Nephron (organoid): ENCODE data around the gene DCAF17.
A peak's percentile ranks its signal among the peaks of the same experiment; 100 is the strongest.
"Not testable (repeated sequence)": the region's sequence is repeated elsewhere in the genome, so short reads cannot be mapped to it uniquely, and the experiment has no call there.

Experiments used
- H3K27ac Mint-ChIP-seq, 3 experiments: 2 replicates each; pipeline ENCODE4 v1.8.0; 2020; ENCODE audit warnings: mixed read lengths in 3 of 3, mild to moderate bottlenecking in 2 of 3, moderate library complexity in 1 of 3
- H3K27me3 Mint-ChIP-seq: 2 replicates; pipeline ENCODE4 v1.8.0; 2021; ENCODE audit warnings: low read depth, mild to moderate bottlenecking, moderate library complexity, mixed read lengths
- H3K36me3 Mint-ChIP-seq: 2 replicates; pipeline ENCODE4 v1.8.0; 2020; ENCODE audit warnings: low read depth, mixed read lengths
- H3K4me1 Mint-ChIP-seq: 2 replicates; pipeline ENCODE4 v1.8.0; 2020; ENCODE audit warnings: mixed read lengths
- H3K4me3 Mint-ChIP-seq, 3 experiments: 2 replicates each; pipeline ENCODE4 v1.8.0; 2020; ENCODE audit warnings: mild to moderate bottlenecking in 3 of 3, mixed read lengths in 3 of 3, moderate library complexity in 2 of 3
- H3K9me3 Mint-ChIP-seq: 2 replicates; pipeline ENCODE4 v1.8.0; 2020; ENCODE audit warnings: mixed read lengths
- CTCF ChIP-seq, 3 experiments: fragments of 200-600 bp; sonication (generic); IDR thresholded peaks; one replicate each; pipeline ENCODE4 v1.5.0; 2021; ENCODE audit warnings: antibody characterized with exemption in 3 of 3; ENCODE audit not compliant: unreplicated experiment in 3 of 3

Gene DCAF17

GRCh38 chr2:171411791-171412483 lies 22.1 kb upstream of the DCAF17 start:
- H3K36me3 Mint-ChIP-seq = no peaks in the 10 kb centered on the region
- H3K9me3 Mint-ChIP-seq = no peaks in the 10 kb centered on the region
- TF ChIP-seq CTCF (IDR thresholded peaks at IDR 0.05; ENCODE audit: unreplicated experiment in 3 of 3) = no peak
- H3K4me3 Mint-ChIP-seq = no peak overlapping the region
- H3K27ac Mint-ChIP-seq = no peak overlapping the region
- no peaks in the 10 kb centered on the region for H3K27me3 Mint-ChIP-seq
- H3K4me1 Mint-ChIP-seq = peaks cover 9% of the 10 kb centered on the region

- TF ChIP-seq CTCF (IDR thresholded peaks at IDR 0.05; ENCODE audit: unreplicated experiment in 3 of 3) = no peak
- no peaks in the 10 kb centered on the region for H3K36me3 Mint-ChIP-seq
- H3K4me3 Mint-ChIP-seq = no peak overlapping the region
- peaks cover 9% of the 10 kb centered on the region for H3K4me1 Mint-ChIP-seq
- no peaks in the 10 kb centered on the region for H3K27me3 Mint-ChIP-seq
- no peak overlapping the region for H3K27ac Mint-ChIP-seq
- H3K9me3 Mint-ChIP-seq = no peaks in the 10 kb centered on the region
Measured at GRCh38 chr2:171412571-171413175, 21.4 kb upstream of the DCAF17 start.

GRCh38 chr2:171414645-171415044 lies 19.4 kb upstream of the DCAF17 start:
- not testable (repeated sequence) for H3K27ac Mint-ChIP-seq, H3K4me1 Mint-ChIP-seq, H3K9me3 Mint-ChIP-seq, H3K4me3 Mint-ChIP-seq, H3K36me3 Mint-ChIP-seq, H3K27me3 Mint-ChIP-seq

GRCh38 chr2:171416009-171416926 lies 17.8 kb upstream of the DCAF17 start:
- no peaks in the 10 kb centered on the region for H3K36me3 Mint-ChIP-seq
- no peaks in the 10 kb centered on the region for H3K4me1 Mint-ChIP-seq
- H3K27me3 Mint-ChIP-seq = no peaks in the 10 kb centered on the region
- no peaks in the 10 kb centered on the region for H3K9me3 Mint-ChIP-seq
- no peak overlapping the region for H3K4me3 Mint-ChIP-seq
- H3K27ac Mint-ChIP-seq = peak overlapping the region in 2 of 3 experiments; percentile 9 to 51
- peak; percentile 78 to 87 (median 83) for TF ChIP-seq CTCF (IDR thresholded peaks at IDR 0.05; ENCODE audit: unreplicated experiment in 3 of 3)

- Mint-ChIP-seq H3K4me1 (no peaks in the 10 kb centered on the region), H3K27me3 (no peaks in the 10 kb centered on the region), H3K9me3 (peaks cover 12% of the 10 kb centered on the region), H3K36me3 (peaks cover 18% of the 10 kb centered on the region), H3K27ac (no peak overlapping the region), H3K4me3 (no peak overlapping the region)
- TF ChIP-seq CTCF (IDR thresholded peaks at IDR 0.05; ENCODE audit: unreplicated experiment in 3 of 3) = no peak
Measured at GRCh38 chr2:171419333-171419732, 14.7 kb upstream of the DCAF17 start.
